ENCODE data around the gene IKZF5. TPM values are rescaled to one million over a fixed set of nuclear protein-coding genes. Genes with fewer than 3 reads are reported as not detected.

The IKZF5 gene
- total and polyA plus RNA-seq, 2 of the 4 experiments (the other 2 are of a cell fraction) = 2.9 to 4.4 TPM

DNA sequence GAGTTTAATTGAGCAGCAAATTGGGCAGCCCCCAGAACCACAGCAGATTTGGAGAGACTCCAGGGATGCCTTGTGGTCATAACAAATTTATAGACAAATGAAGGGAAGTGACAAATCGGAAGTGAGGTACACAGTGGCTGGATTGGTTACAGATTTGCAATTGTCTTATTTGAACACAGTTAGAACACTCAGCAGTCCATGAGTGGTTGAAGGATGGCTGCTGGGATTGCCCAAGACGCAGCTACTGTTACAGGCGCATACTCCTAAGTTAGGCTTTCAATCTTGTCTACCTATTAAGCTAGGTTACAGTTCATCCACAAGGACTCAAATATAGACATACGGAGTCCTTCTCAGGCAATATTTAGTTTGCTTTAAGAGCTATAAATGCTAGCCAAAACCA, 7.6 kb upstream of the IKZF5 start:
- Histone ChIP-seq H3K27me3 (ENCODE audit: control insufficient read depth, insufficient read depth, low read length) (no peaks in the 10 kb centered on the region), H3K4me2 (ENCODE audit: low read depth, low read length) (no peak overlapping the region), H4K20me1 (ENCODE audit: insufficient read depth, low read length) (no peaks in the 10 kb centered on the region), H2BK120ac (ENCODE audit: low read depth, low read length) (no peak overlapping the region), H3K18ac (ENCODE audit: low read depth, low read length) (no peak overlapping the region), H4K5ac (ENCODE audit: low read depth, low read length) (no peak overlapping the region), H3K9me1 (ENCODE audit: insufficient read depth, low read length) (no peaks in the 10 kb centered on the region), H2AK5ac (ENCODE audit: low read depth, low read length) (no peak overlapping the region), H3K9ac (ENCODE audit: low read depth, low read length) (no peak overlapping the region), H3K4me3 (ENCODE audit: insufficient read depth, low read depth, low read length) (no peak overlapping the region), H3K56ac (ENCODE audit: extremely low read depth, insufficient read depth, low read length) (no peak overlapping the region), H2AK9ac (replicated peaks; ENCODE audit: low read depth, low read length, poor library complexity) (no peak overlapping the region), H3K9me3 (ENCODE audit: control insufficient read depth, insufficient read depth, low read length) (no peaks in the 10 kb centered on the region), H3K23ac (ENCODE audit: low read depth, low read length) (no peak overlapping the region), H3K4ac (ENCODE audit: low read depth, low read length) (no peak overlapping the region), H3K79me1 (ENCODE audit: low read depth in 1 of 2, low read length in 2 of 2) (no peaks in the 10 kb centered on the region), H2AFZ (replicated peaks; ENCODE audit: low read length, poor library complexity) (no peak overlapping the region), H3K14ac (replicated peaks; ENCODE audit: low read depth, low read length) (no peak overlapping the region), H4K91ac (ENCODE audit: insufficient read depth, low read depth, low read length) (no peak overlapping the region), H2BK20ac (ENCODE audit: low read depth, low read length) (no peak overlapping the region), H3K4me1 (ENCODE audit: control insufficient read depth, insufficient read depth, low read length) (no peaks in the 10 kb centered on the region), H3K27ac (ENCODE audit: insufficient read depth, low read length) (no peak overlapping the region), H4K8ac (ENCODE audit: low read depth in 2 of 2, low read length in 2 of 2) (no peak overlapping the region), H3K36me3 (ENCODE audit: control insufficient read depth, insufficient read depth, low read length) (no peaks in the 10 kb centered on the region), H2BK15ac (ENCODE audit: low read depth, low read length) (no peak overlapping the region), H2BK5ac (ENCODE audit: low read depth, low read length, poor library complexity, severe bottlenecking) (no peak overlapping the region)
- no CpG with 5 or more reads among the region's 4 CpGs for WGBS, 2 experiments (ENCODE audit: extremely low coverage in 2 of 2, insufficient read length in 1 of 2)
- CTCF ChIA-PET = interaction anchor here (0.6 kb wide), 1 partner anchor 9 kb away, joined by 3 read pairs; no protein-coding TSS in a partner anchor
- intact Hi-C loops (cut with micrococcal nuclease) = no loop called here
- ATAC-seq (ENCODE audit: low read depth) (no peak), DNase-seq (no peak)
- dilution Hi-C loops (cut with HindIII; ENCODE audit: low sequenced_read_pairs, unreplicated experiment) = no loop called here
- TF ChIP-seq, protein P1, sequence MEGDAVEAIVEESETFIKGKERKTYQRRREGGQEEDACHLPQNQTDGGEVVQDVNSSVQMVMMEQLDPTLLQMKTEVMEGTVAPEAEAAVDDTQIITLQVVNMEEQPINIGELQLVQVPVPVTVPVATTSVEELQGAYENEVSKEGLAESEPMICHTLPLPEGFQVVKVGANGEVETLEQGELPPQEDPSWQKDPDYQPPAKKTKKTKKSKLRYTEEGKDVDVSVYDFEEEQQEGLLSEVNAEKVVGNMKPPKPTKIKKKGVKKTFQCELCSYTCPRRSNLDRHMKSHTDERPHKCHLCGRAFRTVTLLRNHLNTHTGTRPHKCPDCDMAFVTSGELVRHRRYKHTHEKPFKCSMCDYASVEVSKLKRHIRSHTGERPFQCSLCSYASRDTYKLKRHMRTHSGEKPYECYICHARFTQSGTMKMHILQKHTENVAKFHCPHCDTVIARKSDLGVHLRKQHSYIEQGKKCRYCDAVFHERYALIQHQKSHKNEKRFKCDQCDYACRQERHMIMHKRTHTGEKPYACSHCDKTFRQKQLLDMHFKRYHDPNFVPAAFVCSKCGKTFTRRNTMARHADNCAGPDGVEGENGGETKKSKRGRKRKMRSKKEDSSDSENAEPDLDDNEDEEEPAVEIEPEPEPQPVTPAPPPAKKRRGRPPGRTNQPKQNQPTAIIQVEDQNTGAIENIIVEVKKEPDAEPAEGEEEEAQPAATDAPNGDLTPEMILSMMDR (conservative IDR thresholded peaks at IDR 0.05; ENCODE audit: low read depth, low read length) = no peak
- POLR2A ChIA-PET (ENCODE audit: unreplicated experiment) = no interaction called here
- no TSS peak for BruUV-seq (replicated peaks)
- in situ Hi-C loops (cut with MboI; ENCODE audit: low sequenced_read_pairs) = no loop called here

Measured in IMR-90 (cell line).